Measurements from ENCODE around the gene TMEM126A. TPM values are rescaled to one million over a fixed set of nuclear protein-coding genes. Genes with fewer than 3 reads are reported as not detected.
"Not testable (repeated sequence)": the region's sequence is repeated elsewhere in the genome, so short reads cannot be mapped to it uniquely, and the experiment has no call there.

The TMEM126A gene
- total RNA-seq, 2 donors from 2014 or later, result 18.3 to 23.1 TPM

DNA sequence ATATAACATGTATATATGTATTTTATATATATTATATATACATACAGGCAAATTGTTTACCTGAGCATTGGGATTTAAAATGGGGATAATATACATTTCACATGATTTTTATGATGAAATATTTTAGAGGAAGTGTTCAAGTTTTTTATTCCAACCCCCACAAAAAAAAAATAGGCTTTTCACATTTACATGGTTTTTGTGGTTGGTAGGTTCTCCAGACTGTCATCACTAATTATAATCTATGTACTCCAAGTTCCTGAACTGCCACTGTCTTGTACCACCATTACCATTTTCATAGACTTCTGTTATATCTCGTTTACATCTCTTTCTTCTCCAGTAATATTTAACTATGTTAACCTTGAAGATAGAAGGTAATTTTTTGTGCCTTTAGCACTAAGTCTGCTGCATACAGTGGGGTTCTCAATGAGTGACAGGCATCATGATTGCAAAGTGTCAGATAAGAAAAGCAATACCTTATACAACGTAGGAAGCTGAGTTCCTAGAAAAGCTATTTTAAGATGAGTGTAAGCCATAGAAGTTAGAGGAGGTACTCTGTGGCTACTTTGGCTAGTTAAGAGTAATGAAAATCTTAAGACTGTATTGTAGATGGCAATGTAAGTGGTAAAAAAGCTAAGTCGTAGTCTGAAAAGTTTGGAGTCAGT, 5.2 kb downstream of the TMEM126A start:
- ATAC-seq (no peak), DNase-seq (no peak)
- intact Hi-C loops (cut with DNase I, micrococcal nuclease), result no loop called here

GRCh38 chr11:85654343-85654742, 6.6 kb downstream of the TMEM126A start:
- intact Hi-C loops (cut with DNase I, micrococcal nuclease); ATAC-seq: not testable (repeated sequence)

DNA sequence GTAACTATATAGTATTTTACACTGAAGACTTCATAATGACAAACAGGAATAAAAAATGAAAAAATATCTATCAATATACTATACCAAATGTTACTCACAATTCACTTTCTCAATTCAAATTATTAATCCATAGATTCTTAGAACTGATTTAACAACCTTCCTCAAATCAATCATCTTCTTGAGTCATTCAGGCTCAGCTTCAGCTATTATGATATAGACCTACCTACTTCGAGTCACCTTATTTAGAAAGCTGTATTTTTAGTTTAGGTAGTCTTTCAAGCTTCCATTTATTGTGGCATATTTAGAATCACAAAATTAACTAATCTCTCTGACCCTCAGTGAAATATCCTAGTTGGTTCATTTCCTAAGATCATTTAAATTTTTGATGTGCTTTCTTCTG, 9.0 kb downstream of the TMEM126A start:
- DNase-seq (no peak), ATAC-seq (no peak)
- intact Hi-C loops (cut with DNase I, micrococcal nuclease), result no loop called here

More at GRCh38 chr11:85654343-85654742, 6.6 kb downstream of the TMEM126A start:
- DNase-seq, result not testable (repeated sequence)

DNA sequence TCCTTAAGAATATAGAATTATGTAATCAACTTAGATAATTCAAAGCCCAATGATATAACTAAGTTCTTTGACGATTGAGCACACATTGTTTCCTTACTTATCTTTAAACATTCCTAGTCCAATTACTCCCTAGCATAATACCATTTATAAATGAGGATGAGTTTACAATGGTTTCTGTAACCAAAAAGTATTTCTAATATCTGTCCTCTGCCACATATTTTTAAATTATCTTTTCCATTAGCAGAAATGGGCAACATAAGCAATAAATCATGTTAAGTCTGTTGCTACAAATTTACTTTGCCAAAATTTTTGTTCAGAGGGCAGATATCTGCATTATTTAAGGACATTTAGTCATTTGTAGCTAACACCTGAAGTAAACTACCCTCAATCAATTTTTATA, 10.4 kb downstream of the TMEM126A start:
- intact Hi-C loops (cut with DNase I, micrococcal nuclease), result no loop called here
- ATAC-seq, result no peak
- no peak for DNase-seq

GRCh38 chr11:85661972-85662664, 14.4 kb downstream of the TMEM126A start:
- no peak for ATAC-seq
- no peak for DNase-seq
- intact Hi-C loops (cut with DNase I, micrococcal nuclease), result no loop called here

DNA sequence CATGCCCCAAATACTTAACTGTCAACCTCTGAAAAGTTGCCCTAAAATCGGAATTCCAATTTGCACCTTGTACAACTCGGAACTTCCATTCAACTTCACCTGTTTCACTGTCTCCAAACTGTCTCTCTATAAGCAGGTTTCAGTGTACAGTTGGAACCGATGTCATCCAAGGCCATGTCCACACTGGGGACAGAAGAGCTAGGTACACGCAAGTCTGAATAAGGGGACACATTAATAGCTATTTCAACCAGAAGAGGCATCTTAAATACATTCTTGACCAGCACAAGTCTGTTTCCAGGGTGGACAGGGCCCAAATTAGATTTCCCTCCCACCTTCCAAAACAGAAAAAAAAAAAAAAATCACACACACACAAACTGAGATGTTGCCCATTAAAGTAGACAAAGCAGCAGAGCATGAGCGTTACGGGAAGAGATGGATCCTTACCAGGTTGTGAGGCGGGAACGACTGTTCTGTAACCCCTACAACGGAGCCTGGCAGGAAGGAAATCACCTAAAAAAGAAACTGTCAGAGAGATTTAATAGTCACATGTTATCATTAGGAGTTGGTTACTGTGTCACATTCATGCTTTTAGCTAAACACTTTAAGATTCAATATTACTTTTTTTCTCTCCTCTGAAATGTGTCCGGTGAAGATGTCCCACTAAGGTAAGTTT, 15.4 kb downstream of the TMEM126A start:
- intact Hi-C loops (cut with DNase I, micrococcal nuclease), result no loop called here
- ATAC-seq (no peak), DNase-seq (no peak)

DNA sequence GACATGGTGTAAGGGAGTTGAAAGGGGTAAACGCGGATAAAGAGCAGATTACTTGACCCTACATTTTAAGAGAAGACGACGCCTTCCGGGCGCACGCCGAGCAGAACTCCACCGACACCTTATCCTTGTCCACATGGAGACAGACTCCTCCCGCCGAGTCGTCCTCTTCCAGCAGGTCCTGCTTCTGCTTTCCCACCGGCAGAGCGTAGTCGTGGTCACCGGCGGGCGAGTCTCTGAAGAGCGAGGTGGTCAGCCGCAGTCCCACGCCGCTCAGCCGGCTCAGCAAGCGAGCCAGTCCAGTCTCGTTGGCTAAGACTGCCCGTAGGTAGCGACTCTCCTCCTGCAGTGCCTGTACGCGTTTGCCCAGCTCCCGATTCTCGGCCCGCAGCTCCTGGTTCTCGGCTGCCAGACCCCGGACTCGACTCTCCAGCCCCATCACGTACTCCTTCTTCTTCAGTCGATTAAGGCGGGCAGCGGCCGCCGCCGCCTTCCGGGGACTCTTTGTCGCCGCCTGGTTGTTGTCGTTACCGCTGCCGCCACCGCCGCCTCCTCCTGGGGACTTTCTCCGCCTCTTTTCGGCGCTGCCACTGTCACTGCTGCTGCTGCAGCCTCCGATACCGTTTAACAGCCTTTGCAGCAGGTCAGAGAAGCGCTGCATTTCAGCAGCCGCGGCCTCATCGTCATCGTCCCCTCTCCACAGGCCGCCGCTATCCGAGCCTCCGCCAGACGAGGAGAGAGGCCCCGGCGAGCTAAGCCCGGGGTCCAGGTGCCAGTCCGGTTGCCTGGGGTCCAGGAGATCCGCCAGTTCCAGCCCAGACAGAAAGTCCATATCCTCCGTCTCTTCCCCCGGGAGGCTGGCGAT, 16.2 kb downstream of the TMEM126A start:
- intact Hi-C loops (cut with DNase I, micrococcal nuclease), result no loop called here
- peak; percentile 79 for ATAC-seq
- peak; percentile 83 to 90 for DNase-seq

DNA sequence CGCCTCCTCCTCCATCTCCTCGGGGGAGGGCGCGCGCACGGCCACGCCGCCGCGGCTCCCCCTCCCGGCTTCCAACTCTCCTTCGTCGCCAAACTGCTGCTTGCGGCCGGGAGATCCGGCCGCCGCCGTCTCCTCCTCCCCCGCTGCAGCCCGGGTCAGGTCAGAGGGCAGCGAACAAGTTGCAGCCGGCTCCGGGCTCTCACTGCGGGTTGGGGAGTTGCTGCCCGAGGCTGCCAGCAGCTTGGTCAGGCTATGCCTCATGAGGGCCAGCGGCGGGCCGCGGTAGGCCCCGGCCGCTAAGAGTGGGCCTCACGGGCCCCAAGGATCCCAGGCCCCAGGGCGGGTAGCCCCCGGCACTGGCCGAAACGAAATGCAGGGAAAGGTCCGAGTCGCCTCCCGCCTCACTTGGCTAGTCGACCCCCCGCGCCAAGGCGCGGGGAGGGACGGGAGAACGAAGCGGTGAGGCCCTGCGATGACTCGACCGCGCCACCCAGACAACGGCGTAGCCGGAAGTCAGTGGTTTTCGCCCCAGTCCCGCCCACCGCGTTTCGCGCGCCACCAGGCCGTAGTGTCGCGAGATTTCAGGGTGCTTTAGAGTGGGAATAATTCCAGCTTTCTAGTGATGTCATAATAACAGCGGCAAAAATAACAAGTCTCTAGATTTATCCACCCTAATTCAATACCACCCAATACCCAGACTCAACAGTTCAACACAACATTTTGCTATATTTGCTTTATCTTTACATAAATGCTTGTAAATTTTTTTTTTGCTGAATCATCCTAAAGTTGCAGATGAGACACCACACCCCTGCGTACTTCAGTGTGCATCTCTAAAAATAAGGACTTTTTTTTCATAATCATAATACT, 17.1 kb downstream of the TMEM126A start, which contains the start of gene CREBZF:
Gene CREBZF, minus strand, starts transcription at position 515 of the 867 bp plus-strand sequence. Its CDS starts 254 bp downstream, at position 261.
- DNase-seq (peak; percentile 94 to 96), ATAC-seq (peak; percentile 88)
- intact Hi-C loops (cut with DNase I, micrococcal nuclease), result no loop called here

GRCh38 chr11:85665733-85666132, 18.0 kb downstream of the TMEM126A start:
- intact Hi-C loops (cut with DNase I, micrococcal nuclease), result no loop called here
- no peak for DNase-seq
- peak; percentile 13 for ATAC-seq

DNA sequence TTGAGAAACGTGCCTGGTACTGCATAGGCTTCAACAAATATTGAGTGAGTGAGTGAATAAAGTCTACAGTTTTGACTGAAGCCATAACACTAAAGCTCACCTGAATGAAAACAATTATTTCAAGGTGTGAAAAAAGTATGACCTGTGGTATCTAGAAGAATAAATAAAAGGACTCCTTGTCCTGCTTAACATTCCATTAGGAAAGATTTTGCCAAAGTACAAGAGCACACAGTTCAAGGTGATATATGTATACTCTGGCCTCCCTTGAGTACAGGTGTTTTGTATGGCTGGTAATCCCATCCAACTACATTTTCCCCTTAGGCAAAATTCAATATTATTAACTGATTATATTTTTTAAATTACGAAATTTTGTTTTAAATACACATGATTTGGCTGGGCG, 18.9 kb downstream of the TMEM126A start:
- no peak for ATAC-seq
- intact Hi-C loops (cut with DNase I, micrococcal nuclease), result no loop called here
- DNase-seq, result no peak

GRCh38 chr11:85668157-85668556, 20.4 kb downstream of the TMEM126A start:
- ATAC-seq (no peak), DNase-seq (no peak)
- intact Hi-C loops (cut with DNase I, micrococcal nuclease), result no loop called here

DNA sequence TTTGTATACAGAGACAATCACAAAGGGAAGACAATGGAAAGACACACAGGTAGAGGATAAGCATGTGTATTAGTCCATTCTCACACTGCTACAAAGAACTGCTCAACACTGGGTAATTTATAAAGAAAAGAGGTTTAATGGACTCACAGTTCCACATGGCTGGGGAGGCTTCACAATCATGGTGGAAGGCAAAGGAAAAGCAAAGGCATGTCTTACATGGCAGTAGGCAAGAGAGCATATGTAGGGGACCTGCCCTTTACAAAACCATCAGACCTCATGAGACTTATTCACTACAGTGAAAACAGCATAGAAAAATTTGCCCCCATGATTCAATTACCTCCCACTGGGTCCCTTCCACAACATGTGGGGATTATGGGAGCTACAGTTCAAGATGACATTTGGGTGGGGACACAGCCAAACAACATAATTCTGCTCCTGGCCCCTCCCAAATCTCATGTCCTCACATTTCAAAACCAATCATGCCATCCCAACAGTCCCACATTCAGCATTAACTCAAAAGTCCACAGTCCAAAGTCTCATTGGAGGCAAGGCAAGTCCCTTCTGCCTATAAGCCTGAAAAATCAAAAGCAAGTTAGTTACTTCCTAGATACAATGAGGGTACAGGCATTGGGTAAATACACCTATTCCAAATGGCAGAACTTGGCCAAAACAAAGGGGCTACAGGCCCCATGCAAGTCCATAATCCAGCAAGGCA, 23.3 kb downstream of the TMEM126A start:
- ATAC-seq, result peak; percentile 82
- DNase-seq; intact Hi-C loops (cut with DNase I, micrococcal nuclease): not testable (repeated sequence)

DNA sequence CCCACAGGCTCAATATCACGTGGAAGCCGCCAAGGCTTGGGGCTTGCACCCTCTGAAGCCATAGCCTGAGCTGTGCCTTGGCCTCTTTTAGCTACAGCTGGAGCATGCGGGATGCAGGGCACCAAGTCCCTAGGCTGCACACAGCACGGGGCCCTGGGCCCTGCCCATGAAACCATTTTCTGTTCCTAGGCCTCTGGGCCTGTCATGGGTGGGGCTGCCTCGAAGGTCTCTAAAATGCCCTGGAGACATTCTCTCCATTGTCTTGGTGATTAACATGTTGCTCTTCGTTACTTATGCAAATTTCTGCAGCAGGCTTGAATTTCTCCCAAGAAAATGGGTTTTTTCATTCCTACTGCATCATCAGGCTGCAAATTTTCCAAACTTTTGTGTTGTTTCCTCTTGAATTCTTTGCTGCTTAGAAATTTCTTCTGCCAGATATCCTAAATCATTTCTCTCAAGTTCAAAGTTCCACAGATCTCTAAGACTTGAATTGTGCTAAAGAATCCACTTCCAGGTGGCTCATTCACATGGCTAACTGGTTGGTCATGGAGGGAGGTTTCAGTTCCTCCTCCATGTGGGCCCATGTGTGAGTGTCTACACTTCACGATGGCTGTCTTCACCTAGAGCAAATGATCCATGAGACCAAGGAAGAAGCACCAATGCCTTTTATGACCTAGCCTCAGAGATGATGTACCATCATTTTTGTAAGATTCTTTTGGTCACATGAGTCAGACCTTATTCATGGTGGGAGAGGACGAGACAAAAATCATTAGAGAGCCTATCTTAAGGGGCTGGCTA, 24.5 kb downstream of the TMEM126A start:
- ATAC-seq (no peak), DNase-seq (no peak)
- intact Hi-C loops (cut with DNase I, micrococcal nuclease), result no loop called here

GRCh38 chr11:85673393-85673792, 25.6 kb downstream of the TMEM126A start:
- no peak for ATAC-seq
- no peak for DNase-seq
- intact Hi-C loops (cut with DNase I, micrococcal nuclease), result no loop called here

DNA sequence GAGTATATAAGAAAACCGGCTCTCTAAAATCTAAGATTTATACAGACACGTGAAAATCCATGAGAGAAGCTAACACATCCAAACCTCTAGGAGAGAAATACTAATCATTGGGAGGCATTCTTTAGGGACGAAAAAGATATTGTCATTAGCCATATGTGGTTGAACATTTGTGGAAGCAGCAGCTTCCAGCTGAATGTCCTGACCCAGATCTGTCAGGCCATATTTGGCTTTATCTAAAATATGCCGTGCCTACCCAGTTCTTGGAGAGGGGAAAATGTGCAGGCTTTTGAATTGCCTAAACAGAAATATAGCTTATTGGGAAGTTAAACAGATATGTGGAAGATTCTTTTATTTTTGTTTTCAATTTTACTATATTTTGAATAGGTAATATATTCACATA, 31.8 kb downstream of the TMEM126A start:
- no peak for ATAC-seq
- intact Hi-C loops (cut with DNase I, micrococcal nuclease), result no loop called here
- no peak for DNase-seq

DNA sequence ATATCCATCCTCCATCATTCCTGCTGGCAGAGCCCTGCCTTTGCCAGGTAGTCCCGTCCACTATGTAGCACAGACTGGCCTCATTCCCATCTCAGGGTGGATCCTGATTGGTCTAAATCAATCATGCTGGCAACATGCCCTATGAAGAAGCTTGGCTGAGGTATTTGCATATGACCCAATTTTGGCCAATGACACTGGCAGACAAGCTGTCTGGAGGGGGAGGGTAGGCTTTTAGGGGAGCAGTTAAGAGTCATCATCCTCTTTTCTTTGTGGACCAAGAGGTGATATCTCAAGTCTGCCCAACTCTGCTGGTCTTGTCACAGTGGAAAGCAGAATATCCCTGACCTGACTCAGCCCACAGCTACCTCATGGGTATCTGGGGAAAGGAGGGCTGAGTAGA, 33.1 kb downstream of the TMEM126A start:
- intact Hi-C loops (cut with DNase I, micrococcal nuclease), result no loop called here
- DNase-seq, result no peak
- ATAC-seq, result no peak

All from left colon (tissue), 2 donors.